Measurements from ENCODE around the gene UBL3.
A peak's percentile ranks its signal among the peaks of the same experiment; 100 is the strongest.

UBL3 gene

GRCh38 chr13:29850213-29850898, at the start of gene UBL3:
TSS of gene UBL3 (minus strand) at chr13:29850617. CDS start at chr13:29849538, 1,079 bp downstream.
- peak; percentile 93 for DNase-seq (ENCODE audit: low read depth)

DNA sequence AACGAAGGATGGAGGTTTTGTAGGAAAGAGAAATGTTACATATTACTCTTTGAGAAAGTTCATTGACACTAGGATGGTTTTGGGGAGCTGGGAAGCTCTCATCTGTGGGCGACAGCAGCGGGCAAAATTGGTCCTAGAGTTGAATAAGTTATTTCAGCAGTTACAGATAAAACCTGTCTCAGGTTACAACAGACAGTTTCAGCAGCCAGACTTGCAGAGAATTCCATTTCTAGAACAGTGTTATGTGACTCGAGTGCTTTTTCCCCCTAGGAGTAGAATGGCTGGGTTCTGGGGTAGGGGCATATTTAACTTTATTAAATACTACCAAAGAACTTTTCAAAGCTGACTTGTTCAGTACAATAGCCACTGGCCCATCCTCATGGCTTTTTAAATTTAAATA, 46.7 kb upstream of the UBL3 start:
- no peak for DNase-seq (ENCODE audit: low read depth)

DNA sequence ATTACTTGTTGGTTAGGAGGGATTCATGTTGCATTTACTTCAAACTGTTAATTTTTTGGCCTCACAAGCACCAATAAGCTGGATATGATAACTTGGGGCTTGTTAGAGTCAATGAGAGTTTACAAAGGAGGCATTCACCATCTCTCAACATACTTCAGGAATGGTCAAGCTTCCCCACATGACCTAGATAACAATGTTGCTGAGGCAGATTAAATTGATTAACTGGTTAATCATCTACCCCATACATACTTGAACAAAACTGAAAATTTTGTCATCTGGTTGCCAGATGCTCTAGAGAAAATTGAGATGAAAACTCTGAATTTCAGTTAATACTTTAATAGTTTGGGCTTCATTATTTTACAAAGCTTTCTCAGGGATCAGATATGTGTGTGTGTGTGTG, 43.0 kb upstream of the UBL3 start:
- no peak for DNase-seq (ENCODE audit: low read depth)

DNA sequence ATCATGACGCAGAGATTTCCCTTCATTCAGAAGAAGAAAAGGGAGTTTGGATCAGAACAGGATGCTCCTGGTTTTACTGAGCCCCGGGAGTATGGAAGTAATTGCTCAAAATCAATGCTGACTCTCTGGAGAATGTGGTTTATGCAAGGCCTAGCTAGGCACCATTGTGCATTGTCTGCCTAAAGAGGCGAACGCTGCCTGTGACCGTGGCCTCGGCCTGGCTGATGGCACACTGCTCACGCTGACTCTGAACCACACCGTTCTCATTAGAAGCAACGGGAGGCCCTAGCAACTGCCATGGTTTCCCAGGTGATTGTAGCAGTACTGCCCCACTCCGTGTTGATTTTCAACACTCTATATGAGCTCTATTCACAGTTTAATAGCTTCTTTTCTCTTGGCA, 41.7 kb upstream of the UBL3 start:
- no peak for DNase-seq (ENCODE audit: low read depth)

- DNase-seq (ENCODE audit: low read depth), result no peak
Observed at GRCh38 chr13:29889111-29889510, 38.7 kb upstream of the UBL3 start.

DNA sequence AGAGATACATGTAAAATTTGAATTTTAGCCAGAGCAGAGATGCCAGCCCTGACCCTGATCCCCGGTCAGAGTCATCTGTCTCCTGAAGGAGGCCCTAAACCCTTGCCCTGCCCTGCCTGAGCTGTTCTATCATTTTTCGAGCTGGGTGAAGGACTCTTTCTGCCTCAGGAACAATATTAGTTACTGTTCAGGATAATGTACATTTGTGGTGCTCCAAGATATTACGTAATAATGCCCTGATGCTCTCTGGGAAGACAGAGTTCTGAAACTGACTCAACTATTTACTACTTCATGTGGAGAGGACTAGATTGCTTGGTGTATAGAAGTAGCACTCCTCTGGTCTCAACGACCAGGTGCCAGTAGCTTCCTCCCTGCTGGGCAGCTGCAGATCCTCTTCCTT, 37.9 kb upstream of the UBL3 start:
- no peak for DNase-seq (ENCODE audit: low read depth)

DNA sequence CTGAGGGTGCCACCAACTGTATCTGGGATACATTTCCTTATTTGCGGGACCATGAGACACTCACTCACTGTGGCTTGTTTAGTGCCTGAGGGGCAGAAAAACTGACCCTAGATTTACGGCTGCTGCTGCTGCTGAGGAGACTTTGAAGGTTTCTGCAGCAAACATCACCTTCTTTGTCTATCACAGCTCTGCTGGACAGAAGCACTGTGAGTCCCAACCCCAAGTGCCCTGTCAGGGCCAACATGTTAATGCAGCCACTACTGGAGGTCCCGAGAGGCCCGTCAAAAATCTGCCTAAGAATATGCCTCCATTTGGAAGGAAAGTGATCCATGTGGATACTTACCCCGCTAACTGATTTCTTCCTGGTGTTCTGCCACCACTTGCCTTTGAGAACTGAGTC, 37.3 kb upstream of the UBL3 start:
- DNase-seq (ENCODE audit: low read depth), result no peak

- no peak for DNase-seq (ENCODE audit: low read depth)
Observed at GRCh38 chr13:29887030-29887557, 36.7 kb upstream of the UBL3 start.

GRCh38 chr13:29886446-29886845, 36.0 kb upstream of the UBL3 start:
- DNase-seq (ENCODE audit: low read depth), result peak; percentile 29

DNA sequence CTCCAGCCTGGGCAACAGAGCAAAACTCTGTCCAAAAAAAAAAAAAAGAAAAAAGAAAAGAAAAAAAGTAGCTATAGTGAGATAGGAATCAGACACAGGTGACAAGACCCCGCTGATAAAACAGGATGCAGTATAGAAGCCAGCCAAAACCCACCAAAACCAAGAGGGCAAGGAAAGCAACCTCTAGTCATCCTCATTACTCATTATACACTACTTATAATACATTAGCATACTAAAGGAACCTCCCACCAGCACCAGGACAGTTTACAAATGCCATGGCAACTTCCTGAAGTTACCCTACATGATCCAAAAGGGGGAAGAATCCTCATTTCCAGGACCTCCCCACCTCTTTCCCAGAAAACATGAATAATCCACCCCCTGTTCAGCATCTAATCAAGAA, 35.6 kb upstream of the UBL3 start:
- no peak for DNase-seq (ENCODE audit: low read depth)

- no peak for DNase-seq (ENCODE audit: low read depth)
Observed at GRCh38 chr13:29884671-29885430, 34.4 kb upstream of the UBL3 start.

DNA sequence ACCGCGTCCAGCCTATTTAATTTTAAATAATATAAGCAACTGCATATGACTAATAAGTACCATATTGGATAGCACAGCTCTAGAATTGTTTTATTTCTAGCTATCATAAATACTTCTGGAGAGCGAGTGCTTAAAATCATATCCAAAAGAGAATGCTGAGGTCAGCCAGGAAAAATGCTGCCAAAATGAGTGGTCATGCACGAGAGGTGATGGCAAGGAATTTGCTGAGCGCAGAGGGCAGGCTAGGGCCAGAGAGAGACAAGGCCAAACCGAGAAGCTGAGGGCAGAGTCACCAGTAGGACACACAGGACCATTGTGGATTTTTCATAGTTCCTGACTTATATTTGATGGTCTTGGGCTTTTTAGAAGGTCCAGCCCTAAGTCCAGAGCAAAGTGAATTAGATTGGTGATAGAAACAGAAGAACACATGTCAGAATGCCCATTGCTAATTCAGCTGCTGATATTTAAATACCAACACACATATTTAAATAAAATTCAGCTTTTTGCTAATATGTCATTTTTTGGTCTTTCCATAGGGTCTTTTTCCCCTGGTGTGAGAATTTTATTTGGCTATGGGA, 33.6 kb upstream of the UBL3 start:
- no peak for DNase-seq (ENCODE audit: low read depth)

GRCh38 chr13:29882076-29882475, 31.7 kb upstream of the UBL3 start:
- DNase-seq (ENCODE audit: low read depth), result no peak

- DNase-seq (ENCODE audit: low read depth), result no peak
Observed at GRCh38 chr13:29878101-29878500, 27.7 kb upstream of the UBL3 start.

- no peak for DNase-seq (ENCODE audit: low read depth)
Observed at GRCh38 chr13:29877456-29878078, 27.1 kb upstream of the UBL3 start.

DNA sequence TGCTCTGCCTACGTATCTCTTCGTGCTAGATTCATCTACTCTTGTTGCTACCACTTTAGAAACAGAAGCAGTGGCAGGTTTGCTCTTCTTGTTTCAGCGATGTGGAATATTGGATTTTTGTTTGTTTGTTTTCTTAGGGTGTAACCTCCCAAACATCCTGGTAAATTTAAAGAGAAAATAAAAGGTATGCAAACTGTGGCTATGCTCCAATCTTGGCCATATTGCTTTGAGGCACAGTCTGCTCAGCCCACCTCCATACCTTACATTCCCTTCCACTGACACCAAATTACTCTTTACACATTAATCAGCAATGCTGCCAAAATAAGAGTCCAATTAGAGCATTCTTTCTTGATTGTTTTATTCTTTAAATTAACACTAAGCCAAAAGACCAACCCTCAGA, 25.2 kb upstream of the UBL3 start:
- no peak for DNase-seq (ENCODE audit: low read depth)

DNA sequence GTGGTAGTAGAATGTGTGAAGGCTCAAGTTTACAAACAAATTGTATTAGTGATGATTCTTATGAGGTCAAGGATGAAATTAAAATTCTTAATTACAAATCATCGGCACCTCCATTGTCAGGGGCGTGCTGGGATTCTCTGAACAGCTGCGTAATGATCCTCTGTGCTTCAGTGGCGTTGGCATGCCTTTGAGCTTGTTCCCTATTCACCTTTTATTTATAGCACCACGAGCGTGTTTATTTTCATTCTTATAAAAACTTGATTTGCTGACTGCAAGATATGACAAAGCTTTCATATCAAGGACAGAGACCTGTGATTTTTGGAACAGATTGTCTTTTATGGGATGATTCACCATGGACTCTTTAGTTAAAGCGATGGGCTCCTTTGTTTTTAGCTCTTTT, 18.2 kb upstream of the UBL3 start:
- no peak for DNase-seq (ENCODE audit: low read depth)

GRCh38 chr13:29865934-29866333, 15.5 kb upstream of the UBL3 start:
- no peak for DNase-seq (ENCODE audit: low read depth)

DNA sequence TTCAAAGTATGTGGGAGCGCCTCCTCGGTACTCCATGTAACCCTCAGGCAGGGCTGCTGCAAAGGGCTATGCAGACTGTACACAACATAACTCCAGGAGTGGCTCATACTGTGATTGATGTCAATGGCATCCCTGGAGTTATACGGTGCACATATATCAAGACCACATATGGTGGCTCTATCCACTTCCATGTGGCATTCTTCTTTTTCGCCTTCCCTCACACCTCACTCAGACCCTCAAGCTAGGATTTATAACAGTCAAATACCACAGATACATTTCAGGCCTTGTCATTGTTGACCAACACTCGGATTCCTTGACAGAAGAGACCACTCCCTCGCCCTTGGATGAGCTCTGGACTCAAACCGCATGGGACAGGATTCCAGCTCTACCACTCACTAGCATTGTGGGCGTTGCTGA, 11.3 kb upstream of the UBL3 start:
- DNase-seq (ENCODE audit: low read depth), result no peak

DNA sequence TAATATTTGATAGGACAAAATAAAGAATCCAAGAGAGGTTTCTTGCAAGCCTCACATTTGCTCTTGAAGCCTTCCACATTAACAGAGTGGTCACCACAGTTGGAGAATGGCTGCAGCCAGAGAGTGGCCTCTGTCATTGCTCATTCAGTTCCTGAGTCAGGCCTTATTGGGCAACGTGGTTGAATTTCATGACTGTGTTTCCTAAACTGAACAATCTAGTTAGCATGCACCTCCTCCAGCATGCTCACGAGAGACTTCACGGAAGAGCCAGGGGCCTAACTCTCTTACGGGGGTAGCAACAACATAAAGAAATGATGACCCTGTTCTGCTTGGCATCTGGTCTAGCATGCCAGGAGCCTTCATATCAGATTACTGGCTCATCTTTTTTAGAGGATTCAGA, 9.6 kb upstream of the UBL3 start:
- no peak for DNase-seq (ENCODE audit: low read depth)

GRCh38 chr13:29858667-29859066, 8.2 kb upstream of the UBL3 start:
- DNase-seq (ENCODE audit: low read depth), result no peak

DNA sequence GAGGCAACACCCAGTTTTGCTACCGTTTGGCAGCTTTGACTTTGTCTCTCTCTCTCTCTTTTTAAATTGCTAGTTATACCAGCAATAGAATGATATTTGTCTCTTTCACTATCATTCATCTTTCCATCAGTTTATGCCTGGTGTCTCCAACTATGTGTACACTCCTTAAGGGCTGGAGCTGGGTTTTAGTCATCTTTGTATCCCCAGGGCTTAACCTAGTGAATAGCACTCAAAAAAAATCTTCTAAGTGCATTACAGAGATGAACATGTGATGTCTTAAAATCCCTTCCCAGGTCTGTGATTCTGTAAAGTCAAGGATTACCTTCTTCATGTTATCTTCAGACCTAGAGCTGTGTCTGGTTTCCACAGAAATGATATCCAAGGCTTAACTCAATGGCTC, 7.8 kb upstream of the UBL3 start:
- no peak for DNase-seq (ENCODE audit: low read depth)

GRCh38 chr13:29857085-29857484, 6.7 kb upstream of the UBL3 start:
- no peak for DNase-seq (ENCODE audit: low read depth)

Measured in activated T-cell treated with anti-CD3 and anti-CD28 coated beads for 24 hours (primary cell).